ENCODE data around the gene ATP4B.

DNA sequence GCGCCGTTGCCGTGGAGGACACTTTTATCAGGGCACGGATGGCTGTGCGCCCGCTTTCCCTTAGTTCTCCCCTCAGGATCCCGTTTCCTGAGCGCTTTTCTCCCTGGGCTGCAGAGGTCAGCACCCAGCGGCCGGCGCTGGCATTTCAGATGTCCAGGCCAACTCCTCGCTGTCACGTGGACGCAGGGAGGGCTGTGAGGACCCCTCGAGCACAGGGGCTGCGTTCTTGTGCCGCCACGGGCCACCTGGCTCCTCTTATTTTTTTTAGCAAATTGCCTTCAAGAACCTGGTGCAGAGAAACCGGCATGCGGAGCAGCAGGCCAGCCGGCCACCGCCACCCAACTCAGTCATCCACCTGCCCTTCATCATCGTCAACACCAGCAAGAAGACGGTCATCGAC, 22.3 kb downstream of the ATP4B start:
- TF ChIP-seq, protein P1, sequence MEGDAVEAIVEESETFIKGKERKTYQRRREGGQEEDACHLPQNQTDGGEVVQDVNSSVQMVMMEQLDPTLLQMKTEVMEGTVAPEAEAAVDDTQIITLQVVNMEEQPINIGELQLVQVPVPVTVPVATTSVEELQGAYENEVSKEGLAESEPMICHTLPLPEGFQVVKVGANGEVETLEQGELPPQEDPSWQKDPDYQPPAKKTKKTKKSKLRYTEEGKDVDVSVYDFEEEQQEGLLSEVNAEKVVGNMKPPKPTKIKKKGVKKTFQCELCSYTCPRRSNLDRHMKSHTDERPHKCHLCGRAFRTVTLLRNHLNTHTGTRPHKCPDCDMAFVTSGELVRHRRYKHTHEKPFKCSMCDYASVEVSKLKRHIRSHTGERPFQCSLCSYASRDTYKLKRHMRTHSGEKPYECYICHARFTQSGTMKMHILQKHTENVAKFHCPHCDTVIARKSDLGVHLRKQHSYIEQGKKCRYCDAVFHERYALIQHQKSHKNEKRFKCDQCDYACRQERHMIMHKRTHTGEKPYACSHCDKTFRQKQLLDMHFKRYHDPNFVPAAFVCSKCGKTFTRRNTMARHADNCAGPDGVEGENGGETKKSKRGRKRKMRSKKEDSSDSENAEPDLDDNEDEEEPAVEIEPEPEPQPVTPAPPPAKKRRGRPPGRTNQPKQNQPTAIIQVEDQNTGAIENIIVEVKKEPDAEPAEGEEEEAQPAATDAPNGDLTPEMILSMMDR (conservative IDR thresholded peaks at IDR 0.05; ENCODE audit: low read depth, low read length) = no peak
- no peak for TF ChIP-seq EZH2 (IDR thresholded peaks at IDR 0.05; ENCODE audit: borderline replicate concordance, low read depth, low read length, poor library complexity, severe bottlenecking)

Data from A673 (cell line).